ENCODE measurements around the gene EI24. TPM values are rescaled to one million over a fixed set of nuclear protein-coding genes. Genes with fewer than 3 reads are reported as not detected.
A peak's percentile ranks its signal among the peaks of the same experiment; 100 is the strongest.

Gene EI24
- total and polyA plus RNA-seq, 9 of the 15 experiments (the other 6 are each of a cell fraction or from before 2014, with no cell fraction given), result 50.4 to 260 (median 168) TPM

DNA sequence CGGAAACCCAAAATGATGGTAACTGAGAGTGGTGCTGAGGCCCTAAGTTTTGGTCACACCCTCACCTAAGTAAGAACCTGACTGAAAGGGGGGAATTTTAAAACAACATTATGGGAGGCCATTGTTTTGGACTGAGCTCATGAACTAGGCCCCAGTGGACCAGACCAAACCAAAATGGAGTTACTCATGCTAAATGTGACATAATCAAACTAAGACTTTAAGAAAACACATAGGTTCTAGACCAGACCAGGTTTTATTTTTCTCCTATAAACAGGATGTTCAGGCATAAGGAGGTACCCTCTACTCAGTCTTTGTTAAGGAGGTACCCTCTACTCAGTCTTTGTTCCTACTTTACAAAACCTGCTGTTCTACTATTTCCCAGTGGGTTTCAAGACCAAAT, 7.4 kb upstream of the EI24 start (continued):
- TF ChIP-seq, protein P1, sequence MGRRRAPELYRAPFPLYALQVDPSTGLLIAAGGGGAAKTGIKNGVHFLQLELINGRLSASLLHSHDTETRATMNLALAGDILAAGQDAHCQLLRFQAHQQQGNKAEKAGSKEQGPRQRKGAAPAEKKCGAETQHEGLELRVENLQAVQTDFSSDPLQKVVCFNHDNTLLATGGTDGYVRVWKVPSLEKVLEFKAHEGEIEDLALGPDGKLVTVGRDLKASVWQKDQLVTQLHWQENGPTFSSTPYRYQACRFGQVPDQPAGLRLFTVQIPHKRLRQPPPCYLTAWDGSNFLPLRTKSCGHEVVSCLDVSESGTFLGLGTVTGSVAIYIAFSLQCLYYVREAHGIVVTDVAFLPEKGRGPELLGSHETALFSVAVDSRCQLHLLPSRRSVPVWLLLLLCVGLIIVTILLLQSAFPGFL (CRISPR knock-in tag; IDR thresholded peaks at IDR 0.05), result no peak
- TF ChIP-seq CAMTA2 (CRISPR knock-in tag; conservative IDR thresholded peaks at IDR 0.05), result no peak
- TF ChIP-seq PURB (CRISPR knock-in tag; IDR thresholded peaks at IDR 0.05; ENCODE audit: low read depth), result no peak
- TF ChIP-seq CXXC5 (CRISPR knock-in tag; IDR thresholded peaks at IDR 0.05), result peak; percentile 58
- no peak for TF ChIP-seq STAT5A (IDR thresholded peaks at IDR 0.05; ENCODE audit: borderline replicate concordance, low read length)
- TF ChIP-seq, protein P2, sequence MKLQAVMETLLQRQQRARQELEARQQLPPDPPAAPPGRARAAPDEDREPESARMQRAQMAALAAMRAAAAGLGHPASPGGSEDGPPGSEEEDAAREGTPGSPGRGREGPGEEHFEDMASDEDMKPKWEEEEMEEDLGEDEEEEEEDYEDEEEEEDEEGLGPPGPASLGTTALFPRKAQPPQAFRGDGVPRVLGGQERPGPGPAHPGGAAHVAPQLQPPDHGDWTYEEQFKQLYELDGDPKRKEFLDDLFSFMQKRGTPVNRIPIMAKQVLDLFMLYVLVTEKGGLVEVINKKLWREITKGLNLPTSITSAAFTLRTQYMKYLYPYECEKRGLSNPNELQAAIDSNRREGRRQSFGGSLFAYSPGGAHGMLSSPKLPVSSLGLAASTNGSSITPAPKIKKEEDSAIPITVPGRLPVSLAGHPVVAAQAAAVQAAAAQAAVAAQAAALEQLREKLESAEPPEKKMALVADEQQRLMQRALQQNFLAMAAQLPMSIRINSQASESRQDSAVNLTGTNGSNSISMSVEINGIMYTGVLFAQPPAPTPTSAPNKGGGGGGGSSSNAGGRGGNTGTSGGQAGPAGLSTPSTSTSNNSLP (IDR thresholded peaks at IDR 0.05; ENCODE audit: borderline replicate concordance, low read depth, low read length), result no peak
- TF ChIP-seq GATA2 (CRISPR knock-in tag; IDR thresholded peaks at IDR 0.05), result no peak
- TF ChIP-seq NCOA6 (IDR thresholded peaks at IDR 0.05), result no peak
- TF ChIP-seq ELK1 (CRISPR knock-in tag; IDR thresholded peaks at IDR 0.05), result no peak
- TF ChIP-seq PYGO2 (tag; IDR thresholded peaks at IDR 0.05), result peak; percentile 81
- TF ChIP-seq DMBX1 (CRISPR knock-in tag; IDR thresholded peaks at IDR 0.05; ENCODE audit: borderline replicate concordance), result peak; percentile 93
- TF ChIP-seq ZC3H8 (IDR thresholded peaks at IDR 0.05), result no peak
- TF ChIP-seq ZNF395 (CRISPR knock-in tag; IDR thresholded peaks at IDR 0.05), result 0 out of 2 replicates have a peak, but pooled peaks have one; percentile 45
- TF ChIP-seq COPS2 (conservative IDR thresholded peaks at IDR 0.05), result no peak
- TF ChIP-seq XRCC3 (IDR thresholded peaks at IDR 0.05), result no peak
- TF ChIP-seq ZNF76 (CRISPR knock-in tag; IDR thresholded peaks at IDR 0.05; ENCODE audit: borderline replicate concordance), result no peak
- TF ChIP-seq, protein P3, sequence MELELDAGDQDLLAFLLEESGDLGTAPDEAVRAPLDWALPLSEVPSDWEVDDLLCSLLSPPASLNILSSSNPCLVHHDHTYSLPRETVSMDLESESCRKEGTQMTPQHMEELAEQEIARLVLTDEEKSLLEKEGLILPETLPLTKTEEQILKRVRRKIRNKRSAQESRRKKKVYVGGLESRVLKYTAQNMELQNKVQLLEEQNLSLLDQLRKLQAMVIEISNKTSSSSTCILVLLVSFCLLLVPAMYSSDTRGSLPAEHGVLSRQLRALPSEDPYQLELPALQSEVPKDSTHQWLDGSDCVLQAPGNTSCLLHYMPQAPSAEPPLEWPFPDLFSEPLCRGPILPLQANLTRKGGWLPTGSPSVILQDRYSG (tag; conservative IDR thresholded peaks at IDR 0.05; ENCODE audit: low read depth), result peak; percentile 88
- no peak for TF ChIP-seq THRB (CRISPR knock-in tag; conservative IDR thresholded peaks at IDR 0.05)
- peak; percentile 74; the same call in 1 of the 2 replicates for TF ChIP-seq ZNF175 (CRISPR knock-in tag; IDR thresholded peaks at IDR 0.05; ENCODE audit: low read depth)
- TF ChIP-seq POLR2AphosphoS5 (IDR thresholded peaks at IDR 0.05; ENCODE audit: control insufficient read depth, insufficient read depth, low read depth, low read length), result no peak
